HG02763 (cell line): Measurements from ENCODE around the gene OAS2.

Experiments
- ATAC-seq: cut with Tn5 transposase; IDR thresholded peaks from one replicate; pipeline ENCODE4 v1.9.1; 2021; ENCODE audit warnings: mild to moderate bottlenecking, moderate library complexity; ENCODE audit not compliant: unreplicated experiment

The OAS2 gene

DNA sequence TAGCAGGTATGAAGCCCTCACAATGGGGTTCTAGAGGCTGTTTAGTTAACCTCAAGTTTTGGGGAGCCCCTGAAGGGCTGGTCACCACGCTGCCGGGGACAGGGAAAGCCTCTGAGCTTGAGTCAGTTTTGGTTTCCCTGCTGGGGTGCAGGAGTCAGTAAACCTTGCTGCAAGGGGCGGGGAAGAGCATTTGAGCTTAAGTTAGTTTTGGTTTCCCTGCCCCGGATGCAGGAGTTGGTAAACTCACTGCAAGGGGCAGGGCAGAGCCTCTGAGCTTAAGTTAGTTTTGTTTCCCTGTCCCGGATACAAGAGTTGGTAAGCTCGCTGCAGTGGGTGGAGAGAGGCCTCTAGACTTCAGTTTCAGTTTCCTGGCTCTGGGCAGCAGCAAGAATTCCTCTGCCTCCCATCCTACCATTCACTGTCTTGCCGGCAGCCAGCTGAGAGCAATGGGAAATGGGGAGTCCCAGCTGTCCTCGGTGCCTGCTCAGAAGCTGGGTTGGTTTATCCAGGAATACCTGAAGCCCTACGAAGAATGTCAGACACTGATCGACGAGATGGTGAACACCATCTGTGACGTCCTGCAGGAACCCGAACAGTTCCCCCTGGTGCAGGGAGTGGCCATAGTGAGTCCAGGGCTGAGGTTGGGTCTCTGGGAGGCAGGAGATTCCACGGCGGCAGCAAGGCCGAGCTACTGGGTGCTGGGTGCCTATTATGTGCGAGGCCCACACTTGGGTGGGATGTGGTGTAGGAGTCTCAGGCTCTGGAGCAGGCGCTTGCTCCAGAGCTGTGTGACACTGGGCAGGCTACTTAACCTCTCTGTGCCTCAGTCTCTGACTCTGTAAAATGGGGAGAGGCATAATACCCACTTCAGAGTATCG is at the start of gene OAS2:
Gene OAS2, plus strand, starts transcription at position 357 of the 878 bp plus-strand sequence. Its CDS starts 90 bp downstream, at position 447.
- ATAC-seq = peak; percentile 89

- no peak for ATAC-seq
Observed at GRCh38 chr12:112928978-112929377, 49.3 kb upstream of the OAS2 start.

DNA sequence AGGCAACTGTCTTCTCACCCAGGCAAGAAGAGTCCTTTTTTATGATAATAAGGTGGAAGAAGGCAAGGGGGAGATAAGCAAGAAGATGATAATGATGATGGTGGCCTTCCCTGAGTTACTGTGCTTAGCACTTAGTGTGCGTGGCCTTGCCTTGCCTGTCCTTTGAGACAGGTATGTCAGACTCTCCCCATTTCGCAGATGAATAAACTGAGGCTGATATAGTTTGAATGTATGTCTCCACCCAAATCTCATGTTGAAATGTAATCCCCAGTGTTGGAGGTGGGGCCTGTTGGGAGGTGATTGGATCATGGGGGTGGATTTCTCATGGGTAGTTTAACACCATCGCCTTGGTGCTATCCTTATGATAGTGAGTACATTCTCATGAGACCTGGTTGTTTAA is 48.6 kb upstream of the OAS2 start:
- ATAC-seq = no peak

GRCh38 chr12:112930350-112930749 is 48.0 kb upstream of the OAS2 start:
- no peak for ATAC-seq

DNA sequence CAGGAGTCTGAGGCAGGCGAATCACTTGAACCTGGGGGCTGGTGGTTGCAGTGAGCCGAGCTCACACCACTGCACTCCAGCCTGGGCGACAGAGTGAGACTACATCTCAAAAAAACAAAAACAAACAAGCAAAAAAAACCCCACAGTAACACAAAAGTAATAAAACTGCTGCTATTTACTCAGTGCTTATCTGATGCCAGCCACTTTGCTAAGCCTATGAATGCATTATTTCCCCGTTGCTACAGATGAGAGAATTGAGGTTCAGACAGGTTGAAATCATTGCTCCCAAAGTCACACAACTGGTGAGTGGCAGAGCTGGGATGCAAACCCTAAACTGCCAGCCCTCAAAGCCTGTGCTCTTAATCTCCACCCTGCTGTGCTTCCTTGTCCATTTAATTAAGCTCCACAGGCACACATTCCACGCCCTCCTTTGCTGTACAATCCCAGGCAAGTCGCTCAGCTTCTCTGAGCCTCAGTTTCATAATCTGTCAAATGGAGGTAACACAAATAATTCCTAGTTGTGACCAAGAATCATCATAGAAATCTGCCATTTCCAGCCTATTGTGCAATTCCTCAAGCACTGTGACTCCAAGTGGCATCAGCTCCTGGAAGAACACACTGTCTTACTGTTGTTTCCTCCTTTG is 45.7 kb upstream of the OAS2 start:
- no peak for ATAC-seq

DNA sequence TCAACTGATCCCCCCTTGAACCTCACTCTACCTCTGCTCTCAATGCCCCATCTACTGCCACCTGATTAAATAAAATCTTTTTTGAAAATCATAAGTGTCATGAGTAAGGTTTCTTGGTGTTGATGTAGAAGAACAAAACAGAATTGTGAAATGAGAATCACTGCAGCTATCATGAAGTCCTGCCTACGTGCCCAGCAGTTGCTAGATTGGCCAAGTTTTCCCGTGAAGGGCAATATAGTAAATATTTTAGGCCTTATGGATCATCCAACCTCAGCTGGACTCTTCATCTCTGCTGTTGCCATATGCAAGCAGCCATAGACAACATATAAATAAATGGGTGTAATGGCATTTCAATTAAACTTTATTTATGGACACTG is 45.2 kb upstream of the OAS2 start:
- no peak for ATAC-seq

GRCh38 chr12:112936264-112936663 is 42.1 kb upstream of the OAS2 start:
- ATAC-seq = no peak

DNA sequence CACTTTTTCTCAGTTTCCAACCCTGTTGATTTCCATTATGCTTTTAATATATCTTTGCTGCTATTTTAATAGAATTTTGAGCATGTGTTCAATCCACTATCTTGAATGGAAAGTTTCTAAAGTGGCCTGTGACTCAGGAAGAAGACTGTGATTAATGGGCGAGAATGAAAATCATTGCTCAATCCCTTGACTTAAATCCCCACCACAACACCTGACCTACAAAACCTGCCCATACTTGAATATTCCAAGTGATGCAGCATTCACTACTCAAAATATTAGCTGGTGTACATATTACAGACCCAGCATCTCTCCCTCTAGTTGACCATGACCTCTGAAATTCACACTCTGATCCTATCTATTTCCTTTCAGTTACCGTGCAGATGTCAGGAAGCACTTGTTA is 41.4 kb upstream of the OAS2 start:
- no peak for ATAC-seq

DNA sequence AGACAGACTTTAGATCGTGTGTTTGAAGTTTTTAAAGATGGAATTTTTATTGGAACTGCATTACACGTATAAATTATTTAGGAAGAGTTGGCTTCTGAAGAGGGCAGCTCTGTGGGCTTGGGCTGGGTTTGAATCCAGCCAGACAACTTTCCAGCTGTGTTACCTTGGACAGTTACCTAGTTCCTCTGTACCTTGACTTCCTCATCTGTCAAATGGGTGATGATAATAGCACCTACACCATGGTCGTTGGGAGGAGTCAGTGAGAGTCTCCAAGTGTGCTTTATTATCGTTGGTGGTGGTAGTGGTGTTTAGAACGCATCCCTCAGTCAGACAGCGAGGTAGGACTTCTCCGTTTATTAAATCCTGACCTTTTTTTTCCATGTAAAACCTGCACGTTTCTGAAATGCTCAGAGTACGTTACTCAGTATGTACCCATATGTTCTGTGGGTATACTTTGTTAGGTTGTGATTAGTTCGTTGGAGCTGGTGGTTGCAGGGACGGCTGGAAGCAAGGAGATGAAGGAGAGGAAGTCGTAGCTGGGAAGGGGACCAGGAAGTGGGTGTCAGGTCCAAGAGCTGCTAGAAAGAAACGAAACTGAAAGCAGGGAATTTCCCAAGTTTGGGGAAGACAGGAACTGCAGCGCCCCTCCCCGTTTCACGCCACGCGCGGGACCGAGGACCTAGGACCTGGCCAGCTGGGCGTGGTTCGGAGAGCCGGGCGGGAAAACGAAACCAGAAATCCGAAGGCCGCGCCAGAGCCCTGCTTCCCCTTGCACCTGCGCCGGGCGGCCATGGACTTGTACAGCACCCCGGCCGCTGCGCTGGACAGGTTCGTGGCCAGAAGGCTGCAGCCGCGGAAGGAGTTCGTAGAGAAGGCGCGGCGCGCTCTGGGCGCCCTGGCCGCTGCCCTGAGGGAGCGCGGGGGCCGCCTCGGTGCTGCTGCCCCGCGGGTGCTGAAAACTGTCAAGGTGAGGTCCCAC is 40.3 kb upstream of the OAS2 start, which contains the start of gene OAS3:
Gene OAS3, plus strand, starts transcription at position 734 of the 979 bp plus-strand sequence. Its CDS starts 57 bp downstream, at position 791.
- ATAC-seq = peak; percentile 31

GRCh38 chr12:112938751-112939150 is 39.6 kb upstream of the OAS2 start:
- ATAC-seq = no peak

DNA sequence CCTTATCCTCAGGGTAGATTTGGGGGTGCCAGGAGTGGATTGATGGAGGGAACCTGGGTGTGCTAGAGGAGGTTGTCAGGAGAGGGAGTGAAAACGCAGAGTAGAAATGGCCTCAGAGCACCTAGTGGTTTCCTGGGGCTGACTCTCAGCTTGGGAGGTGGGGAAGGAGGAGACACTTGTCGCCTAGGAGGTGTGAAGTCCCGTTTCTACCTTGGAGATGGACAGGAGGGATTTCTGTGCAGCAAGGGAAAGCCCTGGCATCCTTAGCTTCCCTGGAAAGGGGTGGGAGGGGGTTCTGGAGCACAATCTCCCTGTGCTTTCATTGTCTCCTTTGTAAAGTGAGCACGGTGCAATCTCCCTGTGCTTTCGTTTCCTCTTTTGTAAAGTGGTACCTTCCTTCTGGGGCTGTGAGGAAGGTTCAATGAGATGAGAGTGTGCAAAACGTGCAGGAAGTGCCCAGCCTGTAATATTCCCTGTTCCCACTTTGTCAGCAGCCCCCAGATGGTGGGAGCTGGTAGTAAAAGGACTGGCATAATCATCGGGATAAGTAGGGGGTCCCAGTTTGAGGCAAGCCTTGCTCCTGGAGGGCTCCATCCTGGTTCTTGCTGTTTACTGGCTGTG is 38.4 kb upstream of the OAS2 start:
- ATAC-seq = peak; percentile 48

- no peak for ATAC-seq
Observed at GRCh38 chr12:112941528-112942335, 36.6 kb upstream of the OAS2 start.

- ATAC-seq = no peak
Observed at GRCh38 chr12:112942572-112942971, 35.7 kb upstream of the OAS2 start.

DNA sequence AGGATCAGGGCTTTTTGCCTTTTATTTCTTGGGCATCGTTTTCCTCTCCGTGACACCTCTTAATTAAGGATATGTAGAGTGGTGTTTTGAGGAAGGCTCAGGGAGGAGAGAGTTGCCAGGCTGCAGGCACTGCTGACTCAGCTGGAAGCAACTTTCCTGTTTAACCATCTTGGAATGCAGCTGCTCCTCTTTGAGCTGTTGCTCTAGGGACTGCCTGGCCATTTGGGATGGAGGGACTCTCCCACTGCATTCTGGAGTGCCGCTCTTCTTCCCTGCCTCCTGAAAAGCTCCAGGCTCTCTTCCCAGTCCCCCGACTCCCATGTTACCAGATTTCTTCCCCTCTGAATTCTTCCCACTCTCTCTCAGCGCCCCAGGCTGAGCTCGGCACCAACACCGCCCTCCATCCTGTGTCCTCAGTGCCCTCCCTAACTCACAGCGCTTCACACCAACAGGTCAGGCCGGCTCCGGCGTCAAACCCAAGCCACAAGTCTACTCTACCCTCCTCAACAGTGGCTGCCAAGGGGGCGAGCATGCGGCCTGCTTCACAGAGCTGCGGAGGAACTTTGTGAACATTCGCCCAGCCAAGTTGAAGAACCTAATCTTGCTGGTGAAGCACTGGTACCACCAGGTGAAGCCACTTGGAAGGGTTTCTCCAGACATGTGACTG is 34.2 kb upstream of the OAS2 start:
- no peak for ATAC-seq

DNA sequence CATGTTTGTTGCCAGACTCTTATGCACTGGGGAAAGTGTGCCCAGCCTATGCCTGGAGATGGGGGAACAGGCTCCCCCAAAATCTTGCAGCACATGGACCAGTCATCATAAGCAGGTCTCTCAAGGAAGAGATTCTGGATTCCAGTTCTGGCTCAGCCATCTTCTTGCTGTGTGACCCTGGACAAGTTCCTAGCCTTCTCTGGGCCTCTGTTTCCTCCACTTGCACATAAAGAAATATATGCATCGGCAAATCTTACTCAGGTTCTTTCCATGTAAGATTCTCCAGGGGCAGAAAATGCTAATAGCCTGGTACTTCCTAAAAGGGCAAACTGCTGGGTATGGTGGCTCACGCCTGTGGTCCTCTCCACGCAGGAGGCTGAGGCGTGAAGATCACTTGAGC is 32.8 kb upstream of the OAS2 start:
- ATAC-seq = no peak

DNA sequence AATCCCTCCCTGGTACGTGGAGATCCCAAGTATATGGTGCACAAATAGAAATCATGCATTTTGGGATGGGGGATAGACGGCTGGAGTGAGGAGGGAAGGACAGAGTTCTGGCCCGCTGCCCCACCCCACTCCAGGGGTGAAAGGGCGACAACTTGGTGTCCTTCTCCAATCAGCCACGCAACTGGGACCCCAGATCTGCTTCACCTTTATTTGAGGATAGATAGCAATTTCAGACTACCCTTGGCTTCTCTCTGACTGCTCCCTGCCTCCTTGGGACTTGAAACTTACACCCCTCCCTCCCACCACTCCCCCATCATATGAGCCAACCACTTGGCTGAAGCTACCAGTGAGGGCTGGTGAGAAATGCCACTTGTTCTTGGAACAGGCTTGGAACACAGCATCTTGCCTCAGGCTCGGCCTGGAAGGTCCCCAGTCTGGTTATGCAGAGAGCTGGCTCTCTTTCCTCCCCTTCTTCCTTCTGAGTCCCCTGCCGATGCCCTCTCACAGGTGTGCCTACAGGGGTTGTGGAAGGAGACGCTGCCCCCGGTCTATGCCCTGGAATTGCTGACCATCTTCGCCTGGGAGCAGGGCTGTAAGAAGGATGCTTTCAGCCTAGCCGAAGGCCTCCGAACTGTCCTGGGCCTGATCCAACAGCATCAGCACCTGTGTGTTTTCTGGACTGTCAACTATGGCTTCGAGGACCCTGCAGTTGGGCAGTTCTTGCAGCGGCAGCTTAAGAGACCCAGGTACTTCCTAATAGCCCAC is 31.9 kb upstream of the OAS2 start:
- no peak for ATAC-seq

GRCh38 chr12:112947314-112947713 is 31.0 kb upstream of the OAS2 start:
- ATAC-seq = no peak

GRCh38 chr12:112947761-112948160 is 30.6 kb upstream of the OAS2 start:
- no peak for ATAC-seq
